ENCODE data around the gene NEUROG2. TPM values are rescaled to one million over a fixed set of nuclear protein-coding genes. Genes with fewer than 3 reads are reported as not detected.

The NEUROG2 gene
- total RNA-seq (ENCODE audit: low replicate concordance), result not detected in 2 replicates

- no peak for DNase-seq (ENCODE audit: low read depth)
- peak within 1 kb of the TSS; percentile 63 for H3K4me3 ChIP-seq (ENCODE audit: low read depth, low read length)
- TF ChIP-seq CTCF (IDR thresholded peaks at IDR 0.05; ENCODE audit: insufficient read depth, low read length), result no peak
Observed at GRCh38 chr4:112516066-112516470, at the start of gene NEUROG2. Gene NEUROG2, minus strand, starts transcription at chr4:112516180. Its CDS starts 705 bp downstream, at chr4:112515475.

GRCh38 chr4:112564706-112565270, 48.8 kb upstream of the NEUROG2 start:
- no peak overlapping the region for H3K4me3 ChIP-seq (ENCODE audit: low read depth, low read length)
- no peak for DNase-seq (ENCODE audit: low read depth)
- TF ChIP-seq CTCF (IDR thresholded peaks at IDR 0.05; ENCODE audit: insufficient read depth, low read length), result no peak

- no peak for DNase-seq (ENCODE audit: low read depth)
Observed at GRCh38 chr4:112563431-112564200, 47.6 kb upstream of the NEUROG2 start.

GRCh38 chr4:112562254-112562879, 46.4 kb upstream of the NEUROG2 start:
- no peak for DNase-seq (ENCODE audit: low read depth)
- no peak for TF ChIP-seq CTCF (IDR thresholded peaks at IDR 0.05; ENCODE audit: insufficient read depth, low read length)
- no peak overlapping the region for H3K4me3 ChIP-seq (ENCODE audit: low read depth, low read length)

More at GRCh38 chr4:112563431-112564200, 47.6 kb upstream of the NEUROG2 start:
- no peak overlapping the region for H3K4me3 ChIP-seq (ENCODE audit: low read depth, low read length)
- no peak for TF ChIP-seq CTCF (IDR thresholded peaks at IDR 0.05; ENCODE audit: insufficient read depth, low read length)

GRCh38 chr4:112560084-112560483, 44.1 kb upstream of the NEUROG2 start:
- no peak for DNase-seq (ENCODE audit: low read depth)
- TF ChIP-seq CTCF (IDR thresholded peaks at IDR 0.05; ENCODE audit: insufficient read depth, low read length), result no peak
- H3K4me3 ChIP-seq (ENCODE audit: low read depth, low read length), result no peak overlapping the region

- no peak for TF ChIP-seq CTCF (IDR thresholded peaks at IDR 0.05; ENCODE audit: insufficient read depth, low read length)
- no peak for DNase-seq (ENCODE audit: low read depth)
- H3K4me3 ChIP-seq (ENCODE audit: low read depth, low read length), result no peak overlapping the region
Observed at GRCh38 chr4:112559053-112559452, 43.1 kb upstream of the NEUROG2 start.
